GM12865 (cell line): Measurements from ENCODE around the gene B3GAT2.

ENCODE experiments used
- DNase-seq: peaks from one replicate; pipeline ENCODE4 v3.0.0; 2010; ENCODE audit warnings: low read depth
- H3K4me3 ChIP-seq: 2 replicates; pipeline ENCODE4 v1.5.1; 2011; ENCODE audit warnings: mild to moderate bottlenecking, low read depth, low read length, control low read depth
- TF ChIP-seq, protein P1 (sequence below): IDR thresholded peaks from 2 replicates; pipeline ENCODE4 v1.5.1; 2011; ENCODE audit warnings: low read length, control low read depth, low read depth, inconsistent platforms; ENCODE audit not compliant: insufficient read depth; ENCODE audit errors: missing control alignments

B3GAT2 gene

DNA sequence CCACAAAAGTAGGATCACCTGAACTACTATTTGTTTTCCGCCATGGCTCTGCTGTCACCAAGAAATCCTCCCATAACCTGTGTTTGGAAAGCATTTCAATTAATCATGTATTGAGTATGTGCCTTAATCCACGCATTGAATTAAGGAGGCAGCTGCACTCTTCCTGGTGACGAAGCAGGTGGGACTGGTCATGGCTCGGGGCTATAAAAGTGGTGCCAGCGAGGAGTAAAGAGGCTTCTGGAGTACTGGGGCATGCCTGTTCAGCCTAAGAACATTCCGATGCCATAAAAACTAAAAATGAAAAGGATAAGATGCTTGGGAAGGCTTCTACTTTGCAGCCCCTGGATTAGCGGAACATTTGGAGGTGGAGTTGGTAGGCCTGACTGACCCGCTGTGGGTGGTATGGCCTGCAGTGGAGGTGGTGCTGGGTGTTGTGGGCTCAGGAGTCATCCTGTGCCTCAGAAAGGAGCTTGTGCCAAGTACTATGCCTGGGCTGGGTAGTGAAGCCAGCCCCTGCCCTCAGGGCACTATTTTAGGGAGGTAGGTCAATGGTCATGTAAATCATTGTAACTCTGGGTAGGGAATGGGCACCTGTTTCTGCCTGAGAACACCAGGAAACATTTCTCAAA is 110.5 kb downstream of the B3GAT2 start:
- DNase-seq, result no peak
- H3K4me3 ChIP-seq, result no peak overlapping the region
- TF ChIP-seq, protein P1, sequence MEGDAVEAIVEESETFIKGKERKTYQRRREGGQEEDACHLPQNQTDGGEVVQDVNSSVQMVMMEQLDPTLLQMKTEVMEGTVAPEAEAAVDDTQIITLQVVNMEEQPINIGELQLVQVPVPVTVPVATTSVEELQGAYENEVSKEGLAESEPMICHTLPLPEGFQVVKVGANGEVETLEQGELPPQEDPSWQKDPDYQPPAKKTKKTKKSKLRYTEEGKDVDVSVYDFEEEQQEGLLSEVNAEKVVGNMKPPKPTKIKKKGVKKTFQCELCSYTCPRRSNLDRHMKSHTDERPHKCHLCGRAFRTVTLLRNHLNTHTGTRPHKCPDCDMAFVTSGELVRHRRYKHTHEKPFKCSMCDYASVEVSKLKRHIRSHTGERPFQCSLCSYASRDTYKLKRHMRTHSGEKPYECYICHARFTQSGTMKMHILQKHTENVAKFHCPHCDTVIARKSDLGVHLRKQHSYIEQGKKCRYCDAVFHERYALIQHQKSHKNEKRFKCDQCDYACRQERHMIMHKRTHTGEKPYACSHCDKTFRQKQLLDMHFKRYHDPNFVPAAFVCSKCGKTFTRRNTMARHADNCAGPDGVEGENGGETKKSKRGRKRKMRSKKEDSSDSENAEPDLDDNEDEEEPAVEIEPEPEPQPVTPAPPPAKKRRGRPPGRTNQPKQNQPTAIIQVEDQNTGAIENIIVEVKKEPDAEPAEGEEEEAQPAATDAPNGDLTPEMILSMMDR, result no peak

DNA sequence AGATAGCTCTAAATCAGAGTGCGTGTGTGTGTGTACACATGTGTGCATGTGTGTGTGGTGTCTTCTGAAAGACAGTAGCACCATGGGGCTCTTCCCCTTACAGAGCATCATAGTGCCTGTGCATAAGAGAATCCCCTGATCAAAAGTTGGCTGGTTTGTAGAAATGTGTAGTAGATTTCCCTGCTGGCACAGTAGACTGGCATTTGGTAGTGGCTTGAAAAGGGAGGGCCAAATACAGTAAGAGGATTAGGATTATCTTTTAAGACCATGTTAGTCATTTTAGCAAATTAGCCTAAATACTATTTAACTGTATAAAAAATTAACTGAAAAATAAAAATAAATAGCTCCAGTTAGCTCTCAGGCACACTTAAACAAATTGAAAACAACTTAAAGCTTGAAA is 112.6 kb downstream of the B3GAT2 start:
- no peak overlapping the region for H3K4me3 ChIP-seq
- TF ChIP-seq, protein P1, result no peak
- no peak for DNase-seq

DNA sequence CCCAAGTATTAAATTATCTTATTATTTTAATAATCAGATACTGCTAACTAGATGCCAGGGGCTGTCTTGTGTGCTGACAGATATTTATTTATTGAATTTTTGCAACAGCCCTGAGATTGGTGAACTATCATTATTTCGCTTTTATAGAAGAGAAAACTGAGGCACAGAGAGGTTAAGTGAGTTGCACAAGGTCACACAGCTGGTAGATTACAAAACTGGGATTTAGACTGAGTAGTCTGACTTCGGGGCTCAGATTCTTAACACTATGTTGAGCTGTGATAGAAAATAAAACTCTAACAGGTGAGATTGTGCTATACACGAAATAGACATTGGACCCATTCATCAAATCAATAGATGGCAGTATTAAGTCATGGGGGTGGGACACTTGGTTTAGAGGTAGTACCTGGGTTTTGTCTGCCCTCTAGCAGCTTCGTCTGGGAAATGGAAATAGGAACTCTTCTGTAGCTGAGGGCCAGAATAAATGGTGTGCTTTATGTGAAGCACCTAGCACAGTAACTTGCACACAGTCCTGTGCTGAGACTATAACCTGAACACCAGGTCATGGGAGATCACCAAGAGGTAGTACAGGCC is 113.4 kb downstream of the B3GAT2 start:
- no peak overlapping the region for H3K4me3 ChIP-seq
- TF ChIP-seq, protein P1, result no peak
- no peak for DNase-seq

DNA sequence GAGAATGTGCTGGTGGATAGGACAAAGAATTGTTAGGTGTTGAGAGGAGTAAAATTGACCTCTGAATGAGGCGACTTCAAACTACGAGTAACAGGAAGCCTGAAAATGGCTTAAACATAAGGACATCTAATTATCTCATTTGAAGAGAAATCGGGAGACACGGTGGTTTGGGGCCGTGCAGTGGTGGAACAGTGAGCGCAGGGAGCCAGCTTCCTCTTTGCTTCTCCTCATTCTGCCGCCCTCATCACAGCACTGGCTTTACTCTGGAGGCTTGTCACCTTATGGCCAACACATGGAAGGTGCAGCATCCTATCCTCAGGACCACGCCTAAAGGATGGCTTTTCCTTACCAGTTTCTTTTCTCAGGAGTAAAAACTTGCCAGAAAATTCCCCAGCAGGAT is 114.3 kb downstream of the B3GAT2 start:
- TF ChIP-seq, protein P1, result no peak
- H3K4me3 ChIP-seq, result no peak overlapping the region
- no peak for DNase-seq

DNA sequence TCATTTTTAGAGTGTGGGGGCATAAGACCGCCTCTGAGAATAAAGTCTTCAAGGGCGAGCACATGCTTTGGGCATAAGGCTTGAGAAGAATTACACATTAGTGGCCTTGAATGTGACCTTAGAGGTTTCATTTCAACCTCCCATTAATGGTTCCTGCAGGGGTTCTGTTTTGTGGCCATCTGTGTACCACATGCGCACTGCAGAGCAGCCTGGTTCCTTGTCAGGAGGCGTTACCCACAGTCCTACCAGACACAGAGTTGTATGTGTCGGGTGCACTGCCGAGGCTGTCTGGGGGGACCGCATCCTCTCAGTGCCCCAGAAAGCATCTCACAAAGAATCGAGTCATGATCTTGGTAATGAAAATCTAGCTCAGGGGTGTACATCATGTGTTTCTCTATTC is 115.7 kb downstream of the B3GAT2 start:
- H3K4me3 ChIP-seq, result no peak overlapping the region
- DNase-seq, result no peak
- TF ChIP-seq, protein P1, result no peak

DNA sequence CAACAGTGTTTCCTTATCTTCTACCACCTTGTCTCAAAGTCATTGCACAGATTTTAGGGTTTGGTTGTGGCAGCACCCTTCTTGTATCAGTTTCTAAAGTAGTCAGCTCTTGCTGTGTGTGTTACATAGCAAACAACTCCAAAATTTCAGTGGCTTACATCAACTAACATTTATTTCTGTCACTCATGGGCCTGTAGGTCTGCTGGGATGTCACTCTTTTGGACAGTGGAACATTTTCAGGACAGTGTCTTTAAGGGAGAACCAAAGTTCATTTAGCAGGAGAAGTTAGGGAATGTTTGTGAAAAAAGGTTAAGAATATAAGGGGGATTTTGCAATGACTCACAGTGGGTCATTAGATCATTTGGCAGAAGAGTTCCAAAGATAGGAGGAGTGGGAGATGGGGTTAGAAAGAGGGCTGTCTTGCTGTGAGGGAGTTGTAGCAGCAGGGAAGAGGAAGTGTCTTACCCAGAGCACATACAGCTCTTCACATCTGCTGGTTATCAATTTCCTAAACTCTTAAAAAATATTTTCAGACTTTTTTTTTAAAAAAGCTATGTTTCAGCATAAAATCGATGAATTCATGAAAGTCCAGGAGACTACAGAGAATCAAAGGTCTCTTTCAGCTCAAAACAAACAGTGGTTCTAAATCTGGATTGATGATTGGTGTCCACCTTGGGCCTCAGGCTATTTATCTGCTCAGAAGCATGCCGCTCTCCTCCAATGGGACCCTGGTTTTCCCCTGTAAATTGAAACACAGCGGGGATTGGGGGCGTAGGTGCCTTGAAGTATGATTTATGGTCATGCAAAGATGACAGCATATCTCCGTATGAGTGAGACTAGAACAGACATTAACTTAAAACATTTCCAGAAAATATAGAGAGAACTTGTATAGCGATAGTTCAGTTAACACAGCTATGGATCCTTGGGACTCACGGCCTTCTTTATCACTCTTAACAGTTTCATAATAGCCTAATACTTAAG is 117.3 kb downstream of the B3GAT2 start:
- no peak for DNase-seq
- TF ChIP-seq, protein P1, result no peak
- H3K4me3 ChIP-seq, result no peak overlapping the region
